HG03108 (cell line): ENCODE data around the gene FSCN2.

Experiments
- ATAC-seq: cut with Tn5 transposase; IDR thresholded peaks from one replicate; pipeline ENCODE4 v1.9.1; 2021; ENCODE audit warnings: moderate library complexity; ENCODE audit not compliant: unreplicated experiment

FSCN2 gene

GRCh38 chr17:81511804-81512561 is 16.2 kb upstream of the FSCN2 start:
- ATAC-seq, result no peak

GRCh38 chr17:81512562-81513371 is 15.4 kb upstream of the FSCN2 start, which contains the start of gene ACTG1:
Gene ACTG1 (minus strand): TSS chr17:81512799. CDS start chr17:81512354, 445 bp downstream.
- ATAC-seq, result peak; percentile 34

- no peak for ATAC-seq
Measured at GRCh38 chr17:81513372-81513752, 14.8 kb upstream of the FSCN2 start.

DNA sequence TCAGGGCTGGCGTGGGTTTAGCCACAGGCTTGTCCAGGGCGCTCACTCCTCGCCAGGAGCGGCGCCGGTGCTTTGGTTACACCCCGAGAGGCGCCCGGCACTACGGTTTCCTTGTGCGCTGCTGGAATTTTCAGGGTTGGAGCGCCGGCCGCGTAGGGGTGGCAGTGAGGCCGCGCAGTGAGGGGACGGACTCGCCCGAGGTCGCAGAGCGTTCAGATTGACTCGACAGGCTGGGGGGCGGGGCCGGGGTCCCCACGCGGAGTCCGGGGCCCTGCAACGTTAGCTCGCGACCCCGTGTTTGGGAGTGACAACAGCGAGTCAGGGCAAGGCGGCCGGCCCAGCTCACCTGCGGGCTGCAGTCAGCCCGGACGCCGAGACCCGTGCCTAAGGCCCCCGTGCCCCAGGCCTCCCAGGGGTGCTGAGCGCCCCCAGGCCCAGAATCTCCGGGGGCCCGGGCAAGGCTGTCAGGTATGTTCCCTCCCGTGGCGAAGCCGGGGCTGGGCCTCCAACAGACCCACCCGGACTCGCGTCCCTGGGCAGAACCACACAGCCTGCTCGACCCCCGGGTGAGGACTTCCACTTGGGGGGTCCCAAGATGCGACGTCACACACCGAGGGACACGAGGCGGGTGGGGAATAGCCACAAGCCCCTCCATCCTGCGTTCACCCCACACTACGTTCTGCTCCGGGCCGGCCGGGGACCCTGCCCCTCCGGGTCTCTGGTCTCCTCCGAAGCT is 14.3 kb upstream of the FSCN2 start:
- ATAC-seq, result no peak

GRCh38 chr17:81514489-81514738 is 13.8 kb upstream of the FSCN2 start:
- ATAC-seq, result no peak

DNA sequence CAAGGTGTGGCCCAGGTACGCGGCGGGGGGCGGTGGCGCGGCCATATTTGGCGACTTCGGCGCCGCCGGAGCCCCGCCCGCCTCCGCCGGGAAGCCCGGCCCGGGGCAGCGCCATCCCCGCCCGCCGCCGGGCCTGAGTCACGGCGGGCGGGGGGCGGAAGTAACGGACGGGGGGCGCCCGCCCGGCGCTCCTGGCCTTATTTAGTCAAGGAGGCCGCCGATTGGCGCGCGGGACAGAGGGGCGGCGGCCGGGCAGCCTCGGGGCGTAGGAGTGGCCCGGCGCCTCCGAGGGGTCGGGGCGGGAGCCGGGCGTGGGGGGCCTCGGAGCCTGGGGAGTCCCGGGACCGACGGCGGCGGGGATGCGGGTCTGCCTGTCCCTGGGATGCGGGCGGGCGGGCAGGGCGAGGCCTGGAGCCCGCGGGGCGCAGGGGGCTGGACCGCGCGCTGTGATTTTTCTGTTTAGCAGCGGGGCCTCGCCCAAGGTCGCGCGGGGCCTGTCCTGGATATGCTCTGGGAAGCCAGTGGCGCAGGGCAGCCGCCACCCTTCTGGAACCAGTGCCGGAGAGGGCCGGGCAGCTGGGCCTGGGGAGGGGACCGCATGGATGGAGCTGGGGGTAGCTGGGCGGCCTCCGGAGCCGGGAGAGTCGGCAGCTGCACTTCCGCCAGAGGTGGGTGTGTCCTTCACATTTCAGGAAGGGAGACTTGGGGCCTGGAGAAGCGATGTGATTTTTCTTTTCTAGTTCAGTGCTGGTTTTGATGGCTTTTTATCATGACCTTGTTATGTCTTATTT is 13.2 kb upstream of the FSCN2 start:
- ATAC-seq, result peak; percentile 30

- ATAC-seq, result no peak
Measured at GRCh38 chr17:81515530-81516041, 12.6 kb upstream of the FSCN2 start.

GRCh38 chr17:81516439-81516838 is 11.7 kb upstream of the FSCN2 start:
- no peak for ATAC-seq

- no peak for ATAC-seq
Measured at GRCh38 chr17:81517009-81517338, 11.2 kb upstream of the FSCN2 start.

- peak; percentile 28 for ATAC-seq
Measured at GRCh38 chr17:81517339-81518112, 10.7 kb upstream of the FSCN2 start.

- no peak for ATAC-seq
Measured at GRCh38 chr17:81518113-81518784, 9.9 kb upstream of the FSCN2 start.

DNA sequence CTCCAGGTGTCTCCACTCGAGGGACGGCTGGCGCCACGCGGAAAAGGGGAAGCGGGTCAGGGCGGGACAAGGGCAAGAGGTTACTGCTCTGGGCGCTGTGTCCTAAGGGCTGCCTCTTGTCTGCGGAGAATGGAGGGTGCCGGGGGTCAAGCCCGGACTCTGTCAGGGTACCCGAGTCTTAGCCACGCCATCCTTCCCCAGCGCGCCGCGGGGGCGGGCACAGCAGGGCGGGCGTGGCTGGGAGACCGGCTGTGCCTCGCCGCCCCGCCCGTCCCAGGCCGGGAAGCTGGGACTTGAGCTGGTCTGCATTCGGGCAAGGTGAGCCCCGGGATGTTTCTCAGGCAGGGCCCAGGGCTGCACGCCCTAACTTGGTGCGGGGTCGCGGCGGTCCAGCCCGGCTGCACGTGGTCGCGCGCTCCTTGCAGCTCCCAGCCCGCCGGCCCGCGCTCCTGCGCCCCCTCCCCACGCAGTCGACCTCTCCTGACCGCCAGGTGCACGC is 9.3 kb upstream of the FSCN2 start:
- no peak for ATAC-seq

DNA sequence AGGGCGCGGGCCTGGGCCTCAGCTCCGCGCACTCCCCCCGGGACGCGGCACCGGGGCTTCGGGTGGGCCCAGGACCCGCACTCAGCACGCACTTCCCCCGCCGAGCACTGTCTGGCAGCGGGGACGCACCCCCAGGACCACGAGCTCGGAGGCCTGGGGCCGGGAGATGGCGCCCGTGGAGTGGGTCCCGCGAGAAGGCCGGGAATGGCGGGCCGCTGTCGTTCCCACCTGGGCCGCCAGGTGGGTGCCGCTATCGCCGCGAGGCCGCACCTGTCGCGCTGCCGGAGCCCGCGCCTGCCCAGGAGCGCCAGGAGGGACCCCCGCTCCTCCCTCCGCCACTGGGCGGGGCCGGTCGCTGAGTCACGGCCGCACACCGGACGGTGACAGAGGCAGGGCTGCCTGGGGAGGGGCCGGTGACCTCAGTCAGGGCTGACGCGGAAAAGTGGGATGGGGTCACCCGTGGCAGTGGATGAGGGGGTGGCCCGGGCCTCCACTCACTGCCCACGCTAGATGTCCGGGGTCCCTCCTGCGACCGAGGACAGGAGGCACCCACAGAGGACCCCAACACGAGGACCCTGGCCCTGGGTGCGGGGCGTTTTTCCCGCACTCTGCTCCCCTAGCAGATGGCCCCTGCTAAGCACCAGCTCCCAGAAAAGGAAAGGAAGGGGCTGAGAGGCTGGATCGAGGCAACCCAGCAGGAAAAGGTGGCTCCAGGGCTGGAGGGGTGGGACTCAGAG is 8.7 kb upstream of the FSCN2 start:
- ATAC-seq, result no peak

GRCh38 chr17:81520021-81520901 is 7.9 kb upstream of the FSCN2 start:
- ATAC-seq, result no peak

GRCh38 chr17:81522491-81523401 is 5.4 kb upstream of the FSCN2 start:
- no peak for ATAC-seq

DNA sequence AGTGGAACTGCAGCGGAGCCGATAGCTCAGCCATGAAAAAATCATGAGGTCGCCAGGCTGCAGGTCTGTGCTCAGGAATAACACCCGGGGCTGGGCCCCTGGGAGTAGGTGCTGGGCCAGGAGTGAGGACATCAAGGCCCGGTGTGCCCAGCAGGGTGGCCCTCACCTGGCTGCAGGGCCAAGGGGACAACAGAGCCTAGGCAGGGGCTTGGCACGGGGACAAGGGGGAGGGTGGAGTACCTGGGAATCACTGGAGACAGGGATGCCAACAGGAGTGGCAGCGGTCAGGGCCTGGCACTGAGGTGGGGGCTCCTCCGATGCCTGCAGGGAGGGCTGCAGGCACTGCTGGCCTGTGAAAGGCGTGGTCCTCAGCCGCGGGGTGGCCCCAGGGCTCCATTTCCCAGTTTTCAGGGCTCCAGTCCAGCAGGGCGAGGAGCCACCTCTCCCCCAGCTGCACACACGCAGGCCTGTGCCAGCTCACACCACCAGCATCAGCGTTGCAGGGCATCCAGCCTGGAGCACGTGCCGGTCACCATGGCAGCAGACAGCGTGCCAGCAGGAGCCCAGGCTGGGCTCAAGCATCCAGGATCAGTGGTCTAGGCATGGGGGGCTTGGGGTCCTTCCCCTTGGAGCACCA is 4.7 kb upstream of the FSCN2 start:
- ATAC-seq, result no peak
